WERI-Rb-1 (cell line): ENCODE data around the gene COTL1.
"Not testable (repeated sequence)": the region's sequence is repeated elsewhere in the genome, so short reads cannot be mapped to it uniquely, and the experiment has no call there.

Experiments
- DNase-seq: peaks from one replicate; pipeline ENCODE4 v3.0.0-alpha.2; 2020
- H3K27ac ChIP-seq: fragments of 250-450 bp; sonication (Bioruptor Pico); 2 replicates; pipeline ENCODE4 v1.5.1; 2020; ENCODE audit warnings: mild to moderate bottlenecking, moderate library complexity
- H3K27me3 ChIP-seq: fragments of 250-450 bp; sonication (Bioruptor Pico); 2 replicates; pipeline ENCODE4 v1.5.1; 2021; ENCODE audit warnings: mild to moderate bottlenecking, low read depth, moderate library complexity; ENCODE audit not compliant: insufficient read depth, severe bottlenecking
- H3K36me3 ChIP-seq: fragments of 250-450 bp; sonication (Bioruptor Pico); 2 replicates; pipeline ENCODE4 v1.5.1; 2020; ENCODE audit warnings: mild to moderate bottlenecking, moderate library complexity
- H3K4me3 ChIP-seq: 2 replicates; pipeline ENCODE4 v1.5.1; 2011; ENCODE audit warnings: low read depth, mild to moderate bottlenecking, control low read depth, low read length
- H3K9me3 ChIP-seq: fragments of 250-450 bp; sonication (Bioruptor Pico); 2 replicates; pipeline ENCODE4 v1.5.1; 2021; ENCODE audit warnings: mild to moderate bottlenecking, moderate library complexity; ENCODE audit not compliant: severe bottlenecking
- CTCF ChIP-seq: IDR thresholded peaks from 2 replicates; pipeline ENCODE4 v1.5.1; 2011; ENCODE audit warnings: low read depth, mild to moderate bottlenecking, control low read depth, inconsistent platforms, low read length

COTL1 gene

GRCh38 chr16:84640145-84640544 lies 22.3 kb upstream of the COTL1 start:
- no peak for DNase-seq
- H3K27me3 ChIP-seq = no peaks in the 10 kb centered on the region
- H3K36me3 ChIP-seq = no peaks in the 10 kb centered on the region
- H3K9me3 ChIP-seq = no peaks in the 10 kb centered on the region
- TF ChIP-seq CTCF = no peak
- no peak overlapping the region for H3K4me3 ChIP-seq
- no peak overlapping the region for H3K27ac ChIP-seq

DNA sequence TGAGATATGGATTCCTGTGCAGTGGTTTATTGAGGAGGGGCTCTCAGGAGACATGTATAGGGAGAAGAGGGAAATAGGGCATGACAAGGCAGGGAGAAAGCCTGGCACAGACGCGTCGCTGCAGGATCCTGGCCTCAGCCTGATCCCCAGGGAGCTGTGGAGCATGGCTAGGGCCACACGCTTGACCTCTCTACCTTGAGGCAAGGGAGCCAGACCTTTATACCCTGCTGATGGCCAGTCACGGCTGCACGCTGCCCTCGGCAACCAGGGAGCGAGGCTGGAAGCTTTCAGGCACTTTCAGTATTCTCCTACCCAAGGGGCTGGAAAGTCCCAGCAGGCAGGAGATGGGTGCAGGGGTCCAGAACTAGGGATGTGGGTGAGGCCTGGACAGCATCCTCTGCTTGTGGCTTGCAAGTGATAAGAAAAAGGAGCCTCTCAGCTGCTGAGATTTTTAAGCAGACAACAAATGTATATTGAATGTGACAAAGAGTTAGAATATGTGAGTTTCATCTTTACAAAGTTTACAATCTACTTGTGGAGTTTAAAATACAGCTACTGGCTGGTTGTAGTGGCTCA lies 20.4 kb upstream of the COTL1 start:
- no peaks in the 10 kb centered on the region for H3K27me3 ChIP-seq
- no peaks in the 10 kb centered on the region for H3K36me3 ChIP-seq
- no peaks in the 10 kb centered on the region for H3K9me3 ChIP-seq
- no peak for DNase-seq
- no peak for TF ChIP-seq CTCF
- no peak overlapping the region for H3K4me3 ChIP-seq
- H3K27ac ChIP-seq = no peak overlapping the region

GRCh38 chr16:84637709-84638108 lies 19.8 kb upstream of the COTL1 start:
- H3K4me3 ChIP-seq = no peak overlapping the region
- no peaks in the 10 kb centered on the region for H3K27me3 ChIP-seq
- no peaks in the 10 kb centered on the region for H3K36me3 ChIP-seq
- no peak overlapping the region for H3K27ac ChIP-seq
- DNase-seq = no peak
- no peak for TF ChIP-seq CTCF
- no peaks in the 10 kb centered on the region for H3K9me3 ChIP-seq

DNA sequence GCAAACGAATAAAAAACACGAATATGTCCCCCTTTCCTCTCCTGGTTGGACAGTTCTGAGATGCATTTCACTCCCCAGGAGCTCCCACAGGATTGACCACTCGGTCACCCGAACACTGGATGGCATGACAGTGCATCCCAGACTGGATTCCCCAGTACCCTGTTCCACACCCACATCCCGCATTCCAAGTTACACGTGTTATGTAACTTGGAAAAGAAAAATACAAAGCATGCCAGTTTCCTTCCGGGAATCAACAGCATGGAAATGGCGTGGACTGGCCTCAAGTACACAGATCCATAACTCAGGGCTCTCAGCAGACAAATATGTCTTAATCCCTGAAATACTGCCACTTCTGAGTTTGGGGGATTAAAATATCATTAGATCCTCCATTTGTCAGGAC lies 17.8 kb upstream of the COTL1 start:
- DNase-seq = no peak
- Histone ChIP-seq H3K36me3 (no peaks in the 10 kb centered on the region), H3K9me3 (no peaks in the 10 kb centered on the region), H3K4me3 (no peak overlapping the region), H3K27me3 (no peaks in the 10 kb centered on the region), H3K27ac (no peak overlapping the region)
- TF ChIP-seq CTCF = no peak

DNA sequence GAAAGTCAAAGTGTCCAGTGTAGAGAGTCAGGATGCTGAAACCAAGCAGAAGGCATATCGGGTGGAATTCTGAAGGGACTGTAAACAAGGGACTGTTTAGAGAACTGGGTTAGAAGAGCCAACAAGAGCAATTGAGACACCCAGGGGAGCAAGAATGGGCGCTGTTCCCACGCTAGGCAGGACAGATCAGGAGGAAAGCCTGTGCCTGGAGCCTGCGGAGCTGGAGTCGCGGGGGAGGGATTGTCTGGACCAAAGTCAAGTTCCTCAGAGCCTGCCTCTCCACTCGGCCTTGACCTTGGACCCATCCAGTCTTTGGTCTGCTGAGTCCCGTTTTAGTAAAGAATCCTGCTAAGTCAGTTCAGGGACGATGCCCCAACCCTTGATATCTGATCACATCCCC lies 15.7 kb upstream of the COTL1 start:
- H3K27ac ChIP-seq = no peak overlapping the region
- H3K27me3 ChIP-seq = no peaks in the 10 kb centered on the region
- H3K9me3 ChIP-seq = no peaks in the 10 kb centered on the region
- no peak for DNase-seq
- TF ChIP-seq CTCF = no peak
- no peaks in the 10 kb centered on the region for H3K36me3 ChIP-seq
- no peak overlapping the region for H3K4me3 ChIP-seq

GRCh38 chr16:84632862-84633261 lies 15.0 kb upstream of the COTL1 start:
- DNase-seq, H3K27me3 ChIP-seq, H3K4me3 ChIP-seq, H3K9me3 ChIP-seq, H3K27ac ChIP-seq, H3K36me3 ChIP-seq: not testable (repeated sequence)
